ENCODE measurements around the gene MAST1. TPM values are rescaled to one million over a fixed set of nuclear protein-coding genes. Genes with fewer than 3 reads are reported as not detected.
"Not testable (repeated sequence)": the region's sequence is repeated elsewhere in the genome, so short reads cannot be mapped to it uniquely, and the experiment has no call there.

The MAST1 gene
- under 1 TPM; 0.29 to 0.37 TPM for total RNA-seq
- long read RNA-seq: 0 reads

DNA sequence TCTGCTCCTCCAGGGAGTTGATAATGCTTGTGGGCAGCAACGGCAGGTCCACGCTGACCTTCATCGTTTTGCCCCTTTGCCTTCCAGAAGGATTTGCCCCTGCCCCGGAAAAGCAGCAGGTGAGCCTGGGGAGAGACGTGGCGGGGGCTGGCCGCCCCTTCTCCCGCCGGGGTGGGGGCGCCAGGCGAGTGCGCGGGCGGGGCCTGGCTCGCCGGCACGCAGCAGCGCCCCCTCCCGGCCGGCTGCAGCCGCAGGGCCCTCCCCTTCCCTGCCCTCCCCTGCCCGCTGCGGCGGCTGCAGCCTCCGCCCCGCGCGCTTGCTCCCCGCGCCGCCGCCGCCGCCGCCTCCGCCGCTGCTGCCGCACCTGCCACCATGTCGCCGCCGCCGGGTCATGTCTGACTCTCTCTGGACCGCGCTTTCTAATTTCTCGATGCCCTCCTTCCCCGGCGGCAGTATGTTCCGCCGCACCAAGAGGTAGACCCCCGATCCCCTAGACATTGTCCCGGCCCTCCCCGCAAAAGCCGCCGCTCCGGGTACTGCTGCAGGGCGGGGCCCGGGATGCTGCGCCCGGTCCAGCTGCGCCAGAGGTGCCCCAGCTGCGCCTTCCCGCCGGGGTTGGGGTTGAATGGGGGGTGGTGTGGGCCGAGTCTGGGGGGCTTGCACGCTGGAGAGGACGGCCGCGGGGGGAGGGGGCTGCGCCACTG lies at the start of gene MAST1:
TSS of gene MAST1 (plus strand) at position 334 of the 704 bp plus-strand sequence. CDS start at position 392, 58 bp downstream.
- intact Hi-C loops (cut with DNase I): no loop called here
- peak; percentile 26 for DNase-seq

DNA sequence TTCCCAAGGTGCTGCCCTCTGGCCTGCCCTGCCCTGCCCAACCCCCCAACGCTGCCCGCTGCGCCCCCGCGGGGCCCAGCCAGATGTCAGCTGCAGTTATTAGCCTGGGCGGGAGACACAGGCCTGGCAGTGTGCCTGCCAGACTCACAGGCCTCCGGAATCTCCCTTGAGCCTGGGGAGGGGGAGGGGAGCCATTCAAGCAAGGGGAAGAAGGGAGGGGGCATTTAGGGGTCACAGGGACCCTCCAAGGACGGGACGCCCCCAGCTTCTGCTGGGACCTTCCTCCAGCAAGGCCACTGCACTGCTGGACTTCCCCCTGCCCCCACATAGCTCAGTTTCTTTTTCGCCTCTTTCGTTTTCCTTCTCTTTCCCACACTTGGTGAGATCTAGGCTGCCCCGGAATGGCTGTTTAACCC lies 49.6 kb upstream of the MAST1 start:
- intact Hi-C loops (cut with DNase I): no loop called here
- peak; percentile 92 for DNase-seq
- ATAC-seq: no peak

More for the DNA sequence above, at the start of gene MAST1:
- peak; percentile 55 to 62 for ATAC-seq

DNA sequence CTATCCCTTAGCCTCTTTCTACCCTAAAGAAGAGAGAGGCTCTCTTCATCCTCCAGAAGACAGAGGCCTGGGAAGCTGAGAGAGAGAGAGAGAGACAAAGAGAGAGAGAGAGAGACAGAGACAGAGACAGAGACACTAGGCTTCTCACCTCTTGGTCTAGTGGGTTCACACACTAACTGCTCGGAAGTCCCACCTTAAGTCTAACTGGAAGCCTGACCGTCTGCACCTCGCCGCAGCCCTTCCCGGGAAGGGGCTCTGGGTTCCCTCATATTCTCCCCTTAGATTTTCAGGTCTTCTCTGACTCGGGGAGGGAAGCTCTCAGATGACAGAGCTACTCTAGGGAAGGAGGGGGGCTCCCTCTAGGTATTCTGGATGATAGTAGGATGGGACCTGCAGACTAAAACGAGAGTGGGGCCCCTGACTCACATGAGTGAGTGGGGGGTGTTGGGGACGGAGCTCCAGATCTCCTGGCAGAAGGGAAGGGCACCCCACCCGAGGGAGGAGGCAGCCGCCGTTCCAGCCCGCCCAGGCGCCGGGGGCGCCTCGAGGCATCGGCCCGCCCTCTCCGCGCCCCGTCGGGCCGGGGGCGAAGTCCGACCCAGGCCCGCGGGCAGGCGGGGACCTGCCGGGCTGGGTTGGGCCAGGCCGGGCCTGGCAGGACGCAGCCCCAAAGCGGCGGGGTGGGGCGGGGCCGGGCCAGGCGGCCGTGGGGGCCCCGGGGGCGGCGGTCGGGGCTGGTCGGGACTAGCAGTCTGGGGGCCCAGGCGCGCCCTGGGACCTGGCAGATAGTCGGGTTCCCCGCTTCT lies 49.0 kb upstream of the MAST1 start:
- DNase-seq: no peak

DNA sequence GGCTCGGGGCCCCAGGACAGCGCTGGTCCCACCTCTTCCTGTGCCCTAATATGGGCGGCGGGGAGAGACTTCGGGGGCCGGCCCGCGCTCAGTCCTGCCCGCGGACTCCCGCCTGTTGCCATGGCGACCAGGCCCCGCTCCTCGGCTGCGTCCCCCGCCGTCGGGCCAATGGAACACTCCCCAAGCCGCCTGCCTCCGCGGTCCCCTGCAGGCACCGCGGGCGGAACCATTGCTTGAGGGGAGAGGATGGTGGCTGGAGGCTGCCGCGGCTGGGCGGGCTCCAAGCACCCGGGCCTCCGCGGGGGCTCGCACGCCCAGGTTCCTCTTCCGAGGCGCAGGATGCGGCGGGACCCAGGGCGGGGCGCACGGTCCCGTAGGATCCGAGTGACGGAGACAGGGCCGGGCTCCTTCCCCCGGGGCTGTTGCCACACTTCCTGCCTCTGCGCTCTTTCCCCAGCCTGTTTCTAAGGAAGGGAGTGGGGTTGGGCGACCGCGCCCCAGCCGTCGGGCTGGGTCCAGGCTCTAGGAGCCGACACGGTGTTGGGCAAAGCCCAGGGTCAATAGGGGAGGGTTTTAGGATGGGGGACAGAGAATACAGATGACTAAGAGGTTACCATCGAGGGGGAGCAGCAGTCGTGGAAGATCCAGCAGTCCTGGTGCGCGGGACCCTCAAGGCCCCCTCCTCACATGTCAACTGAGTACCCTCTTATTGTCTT lies 48.3 kb upstream of the MAST1 start:
- ATAC-seq (peak; percentile 48 to 50), DNase-seq (peak; percentile 98)
- intact Hi-C loops (cut with DNase I): no loop called here

More for the DNA sequence above, 49.0 kb upstream of the MAST1 start:
- intact Hi-C loops (cut with DNase I): no loop called here
- no peak for ATAC-seq

DNA sequence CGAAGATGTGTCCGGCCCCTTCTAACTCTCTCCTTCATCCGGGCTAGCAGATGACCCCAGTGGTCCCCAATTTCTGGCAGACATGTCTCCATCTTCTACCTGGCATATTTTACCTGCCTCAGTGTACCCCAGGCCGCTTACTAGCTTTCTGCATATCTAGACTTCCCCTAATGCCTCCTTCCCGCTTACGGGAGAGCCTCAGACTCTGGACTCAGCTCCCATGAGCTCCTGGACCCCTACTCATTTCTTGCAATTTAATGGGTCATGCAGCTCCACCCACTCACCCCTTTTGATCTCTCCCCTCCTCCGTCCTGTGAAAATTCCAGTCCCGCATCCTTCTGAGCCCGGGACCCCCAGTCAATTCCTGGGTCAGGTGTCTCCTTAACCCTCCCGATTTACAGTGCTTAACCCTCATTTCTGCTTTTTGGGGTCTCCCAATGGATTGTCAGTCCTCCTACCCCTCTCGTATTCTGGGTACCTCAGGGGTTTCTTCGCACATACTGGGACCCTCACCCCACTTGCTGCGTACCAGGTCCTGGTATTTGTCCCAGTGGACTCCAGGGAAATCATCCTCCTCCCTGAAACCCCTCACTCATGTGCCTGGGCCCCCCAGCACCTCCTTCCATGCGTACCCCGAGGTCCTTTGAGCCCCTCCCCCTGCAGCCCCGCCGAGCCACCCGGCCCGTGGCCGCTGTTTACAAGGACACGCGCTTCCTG lies 47.5 kb upstream of the MAST1 start:
- DNase-seq (no peak), ATAC-seq (no peak)
- intact Hi-C loops (cut with DNase I): no loop called here

DNA sequence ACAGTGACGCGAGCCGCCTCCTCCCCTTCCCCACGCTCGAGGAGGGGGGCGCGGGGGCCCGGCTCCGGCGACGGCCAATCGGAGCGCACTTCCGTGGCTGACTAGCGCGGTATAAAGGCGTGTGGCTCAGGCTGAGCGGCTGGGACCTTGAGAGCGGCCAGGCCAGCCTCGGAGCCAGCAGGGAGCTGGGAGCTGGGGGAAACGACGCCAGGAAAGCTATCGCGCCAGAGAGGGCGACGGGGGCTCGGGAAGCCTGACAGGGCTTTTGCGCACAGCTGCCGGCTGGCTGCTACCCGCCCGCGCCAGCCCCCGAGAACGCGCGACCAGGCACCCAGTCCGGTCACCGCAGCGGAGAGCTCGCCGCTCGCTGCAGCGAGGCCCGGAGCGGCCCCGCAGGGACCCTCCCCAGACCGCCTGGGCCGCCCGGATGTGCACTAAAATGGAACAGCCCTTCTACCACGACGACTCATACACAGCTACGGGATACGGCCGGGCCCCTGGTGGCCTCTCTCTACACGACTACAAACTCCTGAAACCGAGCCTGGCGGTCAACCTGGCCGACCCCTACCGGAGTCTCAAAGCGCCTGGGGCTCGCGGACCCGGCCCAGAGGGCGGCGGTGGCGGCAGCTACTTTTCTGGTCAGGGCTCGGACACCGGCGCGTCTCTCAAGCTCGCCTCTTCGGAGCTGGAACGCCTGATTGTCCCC lies 46.8 kb upstream of the MAST1 start, which contains the start of gene JUNB:
TSS of gene JUNB (plus strand) at position 142 of the 706 bp plus-strand sequence. CDS start at position 428, 286 bp downstream.
- peak; percentile 99 for DNase-seq
- ATAC-seq: peak; percentile 65
- intact Hi-C loops (cut with DNase I): loop anchor here in 1 of 2 donors (2.0 kb wide), 1 partner anchor 15 kb away; no protein-coding TSS in a partner anchor

DNA sequence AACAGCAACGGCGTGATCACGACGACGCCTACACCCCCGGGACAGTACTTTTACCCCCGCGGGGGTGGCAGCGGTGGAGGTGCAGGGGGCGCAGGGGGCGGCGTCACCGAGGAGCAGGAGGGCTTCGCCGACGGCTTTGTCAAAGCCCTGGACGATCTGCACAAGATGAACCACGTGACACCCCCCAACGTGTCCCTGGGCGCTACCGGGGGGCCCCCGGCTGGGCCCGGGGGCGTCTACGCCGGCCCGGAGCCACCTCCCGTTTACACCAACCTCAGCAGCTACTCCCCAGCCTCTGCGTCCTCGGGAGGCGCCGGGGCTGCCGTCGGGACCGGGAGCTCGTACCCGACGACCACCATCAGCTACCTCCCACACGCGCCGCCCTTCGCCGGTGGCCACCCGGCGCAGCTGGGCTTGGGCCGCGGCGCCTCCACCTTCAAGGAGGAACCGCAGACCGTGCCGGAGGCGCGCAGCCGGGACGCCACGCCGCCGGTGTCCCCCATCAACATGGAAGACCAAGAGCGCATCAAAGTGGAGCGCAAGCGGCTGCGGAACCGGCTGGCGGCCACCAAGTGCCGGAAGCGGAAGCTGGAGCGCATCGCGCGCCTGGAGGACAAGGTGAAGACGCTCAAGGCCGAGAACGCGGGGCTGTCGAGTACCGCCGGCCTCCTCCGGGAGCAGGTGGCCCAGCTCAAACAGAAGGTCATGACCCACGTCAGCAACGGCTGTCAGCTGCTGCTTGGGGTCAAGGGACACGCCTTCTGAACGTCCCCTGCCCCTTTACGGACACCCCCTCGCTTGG lies 46.1 kb upstream of the MAST1 start:
- intact Hi-C loops (cut with DNase I): loop anchor here in 1 of 2 donors (2.0 kb wide), 1 partner anchor 15 kb away; no protein-coding TSS in a partner anchor
- ATAC-seq (no peak), DNase-seq (peak; percentile 78)

DNA sequence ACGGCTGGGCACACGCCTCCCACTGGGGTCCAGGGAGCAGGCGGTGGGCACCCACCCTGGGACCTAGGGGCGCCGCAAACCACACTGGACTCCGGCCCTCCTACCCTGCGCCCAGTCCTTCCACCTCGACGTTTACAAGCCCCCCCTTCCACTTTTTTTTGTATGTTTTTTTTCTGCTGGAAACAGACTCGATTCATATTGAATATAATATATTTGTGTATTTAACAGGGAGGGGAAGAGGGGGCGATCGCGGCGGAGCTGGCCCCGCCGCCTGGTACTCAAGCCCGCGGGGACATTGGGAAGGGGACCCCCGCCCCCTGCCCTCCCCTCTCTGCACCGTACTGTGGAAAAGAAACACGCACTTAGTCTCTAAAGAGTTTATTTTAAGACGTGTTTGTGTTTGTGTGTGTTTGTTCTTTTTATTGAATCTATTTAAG lies 45.4 kb upstream of the MAST1 start:
- DNase-seq (no peak), ATAC-seq (no peak)
- intact Hi-C loops (cut with DNase I): loop anchor here in 1 of 2 donors (2.0 kb wide), 1 partner anchor 16 kb away; no protein-coding TSS in a partner anchor

DNA sequence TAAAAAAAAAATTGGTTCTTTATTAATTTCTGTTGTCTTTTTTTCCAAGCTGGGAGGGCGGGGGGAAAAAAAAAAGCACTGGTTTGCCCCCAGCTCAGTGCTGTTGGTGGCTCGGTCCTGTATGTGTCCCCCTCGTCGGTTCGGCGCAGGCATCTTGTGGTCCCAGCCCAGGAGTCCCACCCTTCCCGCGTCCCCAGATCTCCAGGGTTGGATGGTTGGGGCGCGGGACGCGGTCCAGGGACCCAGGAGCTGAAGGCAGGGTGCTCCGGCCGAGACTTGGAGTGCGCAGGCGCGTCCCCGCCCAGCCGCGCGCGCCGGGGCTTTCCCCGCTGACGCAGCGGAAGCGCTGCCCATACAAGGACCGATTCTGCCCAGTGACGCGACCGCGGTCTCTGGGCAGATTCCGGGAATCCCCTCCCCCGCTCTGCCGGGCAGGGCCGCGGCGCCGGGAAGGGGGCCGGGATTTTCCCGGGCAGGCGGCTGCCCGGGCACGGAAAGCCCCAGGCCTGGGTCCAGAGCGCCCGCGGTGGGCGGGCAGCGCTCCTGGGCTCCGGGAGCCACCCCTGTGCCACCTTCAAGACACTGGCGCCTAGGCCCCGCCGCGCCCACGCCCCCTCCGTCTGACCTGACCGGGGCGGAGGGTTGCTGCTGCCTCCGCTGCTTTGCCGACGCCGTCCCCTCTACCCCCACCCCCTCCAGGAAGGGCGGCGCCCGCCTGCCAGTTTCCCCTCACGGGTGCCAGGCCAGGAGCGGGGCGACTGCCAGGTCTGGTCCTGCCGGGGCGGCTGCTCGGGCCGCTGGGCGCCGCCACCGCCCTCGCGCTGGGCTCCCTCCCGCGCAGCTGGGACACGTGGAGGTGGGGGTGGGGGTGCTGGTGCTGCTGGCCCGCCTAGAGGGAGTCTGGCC lies 44.8 kb upstream of the MAST1 start:
- ATAC-seq: peak; percentile 39 to 43
- intact Hi-C loops (cut with DNase I): loop anchor here in 1 of 2 donors (2.0 kb wide), 1 partner anchor 17 kb away; no protein-coding TSS in a partner anchor
- DNase-seq: peak; percentile 94

DNA sequence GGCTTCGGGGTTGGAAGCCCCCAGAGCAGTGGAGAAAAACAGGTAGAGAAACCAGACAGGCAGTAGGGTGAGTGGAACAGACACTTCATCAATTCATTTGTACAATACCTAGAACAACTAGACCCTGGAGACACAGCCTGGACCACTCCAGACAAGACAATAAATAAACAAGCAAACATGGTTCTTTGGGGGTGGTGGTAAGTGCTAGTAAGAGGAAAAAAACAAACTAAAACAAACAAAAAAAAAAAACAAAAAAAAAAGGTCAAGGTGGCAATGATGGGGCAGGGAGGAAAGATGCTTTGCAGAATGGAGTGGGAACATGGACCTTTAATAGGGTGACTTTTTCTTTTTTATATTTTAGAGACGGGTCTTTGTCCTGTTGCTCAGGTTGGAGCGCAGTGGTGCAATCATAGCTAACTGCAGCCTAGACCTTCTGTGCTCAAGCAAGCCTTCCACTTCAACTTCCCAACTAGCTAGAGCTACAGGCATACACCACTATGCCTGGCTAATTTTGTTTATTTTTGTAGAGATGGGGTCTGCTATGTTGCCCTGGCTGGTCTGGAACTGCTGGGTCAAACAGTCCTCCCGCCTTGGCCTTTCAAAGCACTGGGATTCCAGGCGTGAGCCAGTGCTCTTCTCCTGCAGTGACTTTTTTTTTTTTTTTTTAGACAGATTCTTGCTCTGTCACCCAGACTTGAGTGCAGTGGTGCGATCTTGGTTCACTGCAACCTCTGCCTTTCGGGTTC lies 43.9 kb upstream of the MAST1 start:
- ATAC-seq: no peak
- intact Hi-C loops (cut with DNase I): no loop called here

DNA sequence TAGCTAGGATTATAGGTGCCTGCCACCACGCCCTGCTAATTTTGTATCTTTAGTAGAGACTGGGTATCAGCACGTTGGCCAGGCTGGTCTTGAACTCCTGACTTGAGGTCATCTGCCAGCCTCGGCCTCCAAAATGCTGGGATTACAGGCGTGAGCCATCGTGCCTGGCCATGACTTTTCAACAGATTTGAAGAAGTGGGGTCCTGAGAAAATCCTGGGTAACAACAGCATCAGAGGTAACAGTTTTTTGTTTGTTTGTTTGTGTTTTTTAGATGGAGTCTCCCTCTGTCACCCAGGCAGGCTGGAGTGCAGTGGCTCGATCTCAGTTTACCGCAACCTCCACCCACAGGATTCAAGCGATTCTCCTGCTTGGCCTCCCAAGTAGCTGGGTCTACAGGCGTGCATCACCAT lies 43.3 kb upstream of the MAST1 start:
- no peak for DNase-seq
- intact Hi-C loops (cut with DNase I): no loop called here
- ATAC-seq: no peak

More for the DNA sequence above, 43.9 kb upstream of the MAST1 start:
- no peak for DNase-seq

DNA sequence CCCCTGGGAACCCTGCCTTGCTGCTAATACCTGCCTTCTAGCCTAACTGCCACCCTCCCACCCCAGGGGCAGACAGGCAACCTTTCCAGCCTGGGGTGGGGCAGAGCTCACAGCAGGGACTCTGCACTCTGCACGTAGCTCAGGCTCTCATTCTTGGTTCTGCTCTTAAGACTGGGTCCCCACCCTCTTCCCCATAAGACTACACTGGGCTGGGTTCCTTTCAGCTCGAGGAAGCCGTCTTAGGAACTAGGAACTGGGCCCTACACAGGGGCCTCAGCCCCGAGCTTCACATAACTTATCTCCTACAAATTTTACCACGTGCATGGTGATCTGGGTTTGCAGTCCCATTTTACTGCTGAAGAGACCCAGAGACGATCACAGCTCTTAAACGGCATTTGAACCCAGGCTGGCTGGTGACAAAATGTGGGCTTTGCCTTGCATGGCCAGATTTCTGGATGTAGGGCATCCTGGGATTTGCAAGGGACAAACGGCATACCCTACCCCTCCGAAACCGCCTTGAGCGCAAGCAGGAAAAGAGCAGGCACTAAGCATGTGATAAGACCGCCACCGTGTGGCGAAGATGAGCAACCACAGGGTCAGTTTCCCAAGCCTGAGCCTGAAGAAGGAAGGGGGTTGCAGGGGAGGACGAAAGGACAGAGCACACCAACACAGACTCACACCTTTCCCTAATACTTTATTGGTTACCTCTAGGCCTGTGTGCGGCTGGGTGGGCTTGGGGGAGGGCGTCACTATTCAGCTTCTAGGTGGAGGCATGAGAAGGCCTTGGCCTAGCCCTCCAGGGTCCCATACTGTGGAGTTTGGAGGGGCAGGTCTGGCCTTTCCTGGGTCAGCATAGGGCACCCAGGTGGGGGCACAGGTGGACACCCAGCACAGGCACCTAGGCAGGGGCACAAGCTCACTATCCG lies 41.9 kb upstream of the MAST1 start:
- ATAC-seq: peak in 1 of 2 donors; percentile 4
- intact Hi-C loops (cut with DNase I): loop anchor here in 1 of 2 donors (1.0 kb wide), 1 partner anchor 19 kb away; no protein-coding TSS in a partner anchor
- peak; percentile 83 for DNase-seq

DNA sequence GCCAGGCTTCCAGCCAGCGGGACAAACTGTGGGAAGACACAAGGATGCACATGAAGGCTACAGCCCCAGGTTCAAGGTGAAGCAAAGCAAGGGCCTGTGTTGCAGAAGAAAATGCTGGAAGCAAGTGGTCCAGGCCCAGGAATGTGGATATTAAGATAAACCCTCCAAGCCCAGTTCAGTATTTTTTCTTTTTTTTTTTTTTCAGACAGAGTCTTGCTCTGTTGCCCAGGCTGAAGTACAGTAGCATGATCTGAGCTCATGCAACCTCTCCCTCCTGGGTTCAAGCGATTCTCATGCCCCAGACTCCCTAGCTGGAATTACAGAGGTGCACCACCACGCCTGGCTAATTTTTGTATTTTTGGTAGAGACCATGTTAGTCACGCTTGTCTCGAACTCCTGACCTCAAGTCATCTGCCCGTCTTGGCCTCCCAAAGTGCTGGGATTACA lies 41.2 kb upstream of the MAST1 start:
- DNase-seq: no peak
- intact Hi-C loops (cut with DNase I): no loop called here
- ATAC-seq: no peak

DNA sequence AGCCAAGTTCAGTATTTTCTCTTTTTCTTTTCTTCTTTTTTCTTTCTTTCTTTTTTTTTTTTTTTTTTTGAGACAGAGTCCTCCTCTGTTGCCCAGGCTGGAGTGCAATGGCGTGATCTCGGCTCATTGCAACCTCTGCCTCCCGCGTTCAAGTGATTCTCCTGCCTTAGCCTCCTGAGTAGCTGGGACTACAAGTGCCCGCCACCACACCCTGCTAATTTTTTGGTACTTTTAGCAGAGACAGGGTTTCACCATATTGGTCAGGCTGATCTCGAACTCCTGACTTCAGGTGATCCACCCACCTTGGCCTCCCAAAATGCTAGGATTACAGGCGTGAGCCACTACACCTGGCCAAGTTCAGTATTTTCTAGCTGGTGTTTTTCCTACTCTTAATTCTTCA lies 40.7 kb upstream of the MAST1 start:
- DNase-seq; ATAC-seq; intact Hi-C loops (cut with DNase I): not testable (repeated sequence)
